ENCODE measurements around the gene ARID2. TPM values are rescaled to one million over a fixed set of nuclear protein-coding genes. Genes with fewer than 3 reads are reported as not detected.

Gene ARID2
- total RNA-seq, 2 donors from 2014 or later, result 31.0 to 32.0 TPM

GRCh38 chr12:45718306-45718705, 11.2 kb upstream of the ARID2 start:
- intact Hi-C loops (cut with DNase I, micrococcal nuclease), result no loop called here
- ATAC-seq, result no peak

GRCh38 chr12:45720069-45720468, 9.4 kb upstream of the ARID2 start:
- intact Hi-C loops (cut with DNase I, micrococcal nuclease), result no loop called here
- ATAC-seq, result no peak
- no peak for DNase-seq

More at GRCh38 chr12:45718306-45718705, 11.2 kb upstream of the ARID2 start:
- DNase-seq, result no peak

GRCh38 chr12:45721369-45721768, 8.1 kb upstream of the ARID2 start:
- no peak for DNase-seq
- no peak for ATAC-seq
- intact Hi-C loops (cut with DNase I, micrococcal nuclease), result no loop called here

- intact Hi-C loops (cut with DNase I, micrococcal nuclease), result no loop called here
- no peak for DNase-seq
- no peak for ATAC-seq
These were observed 7.6 kb upstream of the ARID2 start for GRCh38 chr12:45721954-45722353.

GRCh38 chr12:45725631-45726602, 3.6 kb upstream of the ARID2 start:
- peak in 1 of 2 donors; percentile 40 for DNase-seq
- intact Hi-C loops (cut with DNase I, micrococcal nuclease), result no loop called here
- ATAC-seq, result no peak

- intact Hi-C loops (cut with DNase I, micrococcal nuclease), result no loop called here
- DNase-seq (peak; percentile 44 to 67), ATAC-seq (peak; percentile 6)
These were observed 2.8 kb upstream of the ARID2 start for GRCh38 chr12:45726603-45727300.

GRCh38 chr12:45727301-45727979, 2.1 kb upstream of the ARID2 start:
- intact Hi-C loops (cut with DNase I, micrococcal nuclease), result no loop called here
- peak; percentile 69 for ATAC-seq
- peak; percentile 92 to 98 for DNase-seq

- intact Hi-C loops (cut with DNase I, micrococcal nuclease), result no loop called here
- DNase-seq (no peak), ATAC-seq (no peak)
These were observed 1.4 kb upstream of the ARID2 start for GRCh38 chr12:45727980-45728629.

GRCh38 chr12:45728630-45729232, 775 bp upstream of the ARID2 start:
- DNase-seq, result peak; percentile 97 to 98
- ATAC-seq, result peak; percentile 69
- intact Hi-C loops (cut with DNase I, micrococcal nuclease), result no loop called here

GRCh38 chr12:45730084-45730347, 510 bp downstream of the ARID2 start:
- no peak for ATAC-seq
- intact Hi-C loops (cut with DNase I, micrococcal nuclease), result no loop called here
- peak; percentile 34 to 58 for DNase-seq

GRCh38 chr12:45730348-45731189, 1.1 kb downstream of the ARID2 start:
- intact Hi-C loops (cut with DNase I, micrococcal nuclease), result no loop called here
- peak; percentile 36 to 57 for DNase-seq
- ATAC-seq, result no peak

- DNase-seq (no peak), ATAC-seq (no peak)
- intact Hi-C loops (cut with DNase I, micrococcal nuclease), result no loop called here
These were observed 1.8 kb downstream of the ARID2 start for GRCh38 chr12:45731190-45731775.

GRCh38 chr12:45732250-45732649, 2.7 kb downstream of the ARID2 start:
- no peak for DNase-seq
- no peak for ATAC-seq
- intact Hi-C loops (cut with DNase I, micrococcal nuclease), result no loop called here

- DNase-seq, result no peak
- no peak for ATAC-seq
- intact Hi-C loops (cut with DNase I, micrococcal nuclease), result no loop called here
These were observed 3.4 kb downstream of the ARID2 start for GRCh38 chr12:45732936-45733335.

GRCh38 chr12:45737638-45738037, 8.1 kb downstream of the ARID2 start:
- no peak for DNase-seq
- ATAC-seq, result no peak
- intact Hi-C loops (cut with DNase I, micrococcal nuclease), result no loop called here

- intact Hi-C loops (cut with DNase I, micrococcal nuclease), result no loop called here
- DNase-seq, result no peak
- ATAC-seq, result no peak
These were observed 13.1 kb downstream of the ARID2 start for GRCh38 chr12:45742590-45742989.

GRCh38 chr12:45743247-45743646, 13.7 kb downstream of the ARID2 start:
- intact Hi-C loops (cut with DNase I, micrococcal nuclease), result no loop called here
- ATAC-seq (peak; percentile 63), DNase-seq (no peak)

GRCh38 chr12:45745861-45746277, 16.4 kb downstream of the ARID2 start:
- intact Hi-C loops (cut with DNase I, micrococcal nuclease), result no loop called here
- ATAC-seq (peak; percentile 68), DNase-seq (no peak)

Measured in left colon (tissue), 2 donors.